SK-N-SH (cell line): ENCODE results near the gene OR1J2. TPM values are rescaled to one million over a fixed set of nuclear protein-coding genes. Genes with fewer than 3 reads are reported as not detected.

ENCODE experiments used
- CTCF ChIA-PET: fragments of 300-600, 350-600 bp; formaldehyde crosslinking; extraction: SDS; loops from one replicate; lab custom pipeline; 2021; lab: Yijun Ruan, JAX
- POLR2A ChIA-PET: fragments of 350-600 bp; sonication (Branson Sonifier 250); formaldehyde crosslinking; extraction: SDS; loops from one replicate; lab custom pipeline; 2020; ENCODE audit warnings: antibody characterized with exemption, inconsistent platforms; lab: Yijun Ruan, JAX
- DNase-seq: peaks from one replicate; pipeline ENCODE4 v3.0.0; 2012
- H2AFZ ChIP-seq: fragments of 200-600 bp; sonication (generic); 2 replicates; pipeline ENCODE4 v1.8.1; 2016; ENCODE audit warnings: antibody characterized with exemption, mild to moderate bottlenecking, low read depth
- H3F3A ChIP-seq: fragments of 200-600 bp; sonication (generic); replicated peaks from 2 replicates; pipeline ENCODE3; 2016; ENCODE audit warnings: antibody characterized with exemption, mild to moderate bottlenecking; ENCODE audit not compliant: insufficient read depth
- H3K27ac ChIP-seq, 2 experiments: fragments of 200-500 bp in 1 of 2; fragments of 200-600 bp in 1 of 2; sonication (Bioruptor generic) in 1 of 2; sonication (generic), shearing (Covaris generic) in 1 of 2; 2 replicates each; pipeline versions ENCODE4 v1.5.1 to v1.6.1; 2014 to 2016; ENCODE audit warnings: low read depth in 2 of 2, inconsistent platforms in 1 of 2, low read length in 1 of 2, mild to moderate bottlenecking in 1 of 2, mixed read lengths in 1 of 2
- H3K27me3 ChIP-seq: fragments of 200-600 bp; sonication (generic), shearing (Covaris generic); 2 replicates; pipeline ENCODE4 v1.6.1; 2016; ENCODE audit warnings: mixed run types; ENCODE audit not compliant: insufficient read depth
- H3K36me3 ChIP-seq, 2 experiments: fragments of 200-500 bp in 1 of 2; fragments of 200-600 bp in 1 of 2; sonication (Bioruptor generic) in 1 of 2; sonication (generic) in 1 of 2; replicated peaks in 1 of 2; 2 replicates each; pipeline versions ENCODE3 to v1.5.1; 2014 to 2016; ENCODE audit warnings: low read length in 1 of 2, mild to moderate bottlenecking in 1 of 2; ENCODE audit not compliant: insufficient read depth in 2 of 2, control insufficient read depth in 1 of 2
- H3K4me1 ChIP-seq, 2 experiments: fragments of 200-500 bp in 1 of 2; fragments of 200-600 bp in 1 of 2; sonication (Bioruptor generic) in 1 of 2; sonication (generic), shearing (Covaris generic) in 1 of 2; 2 replicates each; pipeline versions ENCODE4 v1.5.1 to v1.6.1; 2014 to 2016; ENCODE audit warnings: low read depth in 1 of 2, low read length in 1 of 2, mixed run types in 1 of 2; ENCODE audit not compliant: insufficient read depth in 2 of 2, control insufficient read depth in 1 of 2
- H3K4me2 ChIP-seq: fragments of 200-600 bp; sonication (generic), shearing (Covaris generic); 2 replicates; pipeline ENCODE4 v1.6.1; 2017; ENCODE audit warnings: mixed run types
- H3K4me3 ChIP-seq, 2 experiments: fragments of 200-500 bp in 1 of 2; fragments of 200-600 bp in 1 of 2; sonication (Bioruptor generic) in 1 of 2; sonication (generic), shearing (Covaris generic) in 1 of 2; 2 replicates each; pipeline versions ENCODE4 v1.5.1 to v1.8.1; 2014 to 2016; ENCODE audit warnings: low read depth in 2 of 2, inconsistent platforms in 1 of 2, low read length in 1 of 2, mild to moderate bottlenecking in 1 of 2, mixed read lengths in 1 of 2, moderate library complexity in 1 of 2
- H3K79me2 ChIP-seq: fragments of 200-600 bp; sonication (generic); 2 replicates; pipeline ENCODE4 v1.8.1; 2017; ENCODE audit warnings: mild to moderate bottlenecking; ENCODE audit not compliant: insufficient read depth
- H3K9ac ChIP-seq: fragments of 200-600 bp; sonication (generic); 2 replicates; pipeline ENCODE4 v1.6.1; 2017; ENCODE audit warnings: mixed run types
- H3K9me2 ChIP-seq: fragments of 200-600 bp; sonication (generic); 2 replicates; pipeline ENCODE4 v1.6.1; 2017; ENCODE audit warnings: mixed run types
- H3K9me3 ChIP-seq: fragments of 200-600 bp; sonication (generic); 2 replicates; pipeline ENCODE4 v1.6.1; 2017; ENCODE audit warnings: mixed run types, mild to moderate bottlenecking, moderate library complexity
- H4K20me1 ChIP-seq: fragments of 200-600 bp; sonication (generic); 2 replicates; pipeline ENCODE4 v1.6.1; 2017; ENCODE audit warnings: mild to moderate bottlenecking, mixed run types; ENCODE audit not compliant: insufficient read depth
- ELF1 ChIP-seq: IDR thresholded peaks from 2 replicates; pipeline ENCODE4 v1.4.0; 2012
- EZH2phosphoT487 ChIP-seq: fragments of 200-600 bp; sonication (generic); IDR thresholded peaks from 2 replicates; pipeline ENCODE4 v1.6.1; 2017; ENCODE audit warnings: low read depth, mixed run types, mild to moderate bottlenecking, antibody characterized with exemption, moderate library complexity, borderline replicate concordance
- FOXM1 ChIP-seq: IDR thresholded peaks from 2 replicates; pipeline ENCODE4 v1.4.0; 2012; ENCODE audit warnings: low read depth, mild to moderate bottlenecking
- GABPA ChIP-seq: IDR thresholded peaks from 2 replicates; pipeline ENCODE4 v1.4.0; 2012; ENCODE audit warnings: low read depth, mild to moderate bottlenecking
- JUND ChIP-seq: IDR thresholded peaks from 2 replicates; pipeline ENCODE4 v1.4.0; 2012
- MXI1 ChIP-seq: IDR thresholded peaks from 2 replicates; pipeline ENCODE4 v1.6.1; 2012; ENCODE audit warnings: mild to moderate bottlenecking, low read depth, low read length, improper control_type of control experiment
- NRF1 ChIP-seq: IDR thresholded peaks from 2 replicates; pipeline ENCODE4 v1.6.1; 2012; ENCODE audit warnings: low read depth, mild to moderate bottlenecking, low read length
- PBX3 ChIP-seq: IDR thresholded peaks from 2 replicates; pipeline ENCODE4; 2012
- POLR2AphosphoS5 ChIP-seq: IDR thresholded peaks from 2 replicates; pipeline ENCODE4 v1.6.1; 2012; ENCODE audit warnings: low read depth, low read length
- RAD21 ChIP-seq: IDR thresholded peaks from 2 replicates; pipeline ENCODE4 v1.6.1; 2012; ENCODE audit warnings: mild to moderate bottlenecking, low read length
- RCOR1 ChIP-seq: fragments of 150-350 bp; IDR thresholded peaks from 2 replicates; pipeline ENCODE4 v1.6.1; 2017; ENCODE audit warnings: antibody characterized with exemption, low read length
- RXRA ChIP-seq: IDR thresholded peaks from 2 replicates; pipeline ENCODE4 v1.4.0; 2012; ENCODE audit warnings: low read depth, mild to moderate bottlenecking, borderline replicate concordance
- SIN3A ChIP-seq: IDR thresholded peaks from 2 replicates; pipeline ENCODE4 v1.6.1; 2012; ENCODE audit warnings: low read depth, mild to moderate bottlenecking, low read length, moderate library complexity, borderline replicate concordance
- SMC3 ChIP-seq: IDR thresholded peaks from 2 replicates; pipeline ENCODE4 v1.6.1; 2012; ENCODE audit warnings: low read depth, low read length, improper control_type of control experiment
- TAF1 ChIP-seq: IDR thresholded peaks from 2 replicates; pipeline ENCODE4 v1.6.1; 2012; ENCODE audit warnings: low read depth, mild to moderate bottlenecking, low read length, moderate library complexity, borderline replicate concordance
- TEAD4 ChIP-seq: IDR thresholded peaks from 2 replicates; pipeline ENCODE4 v1.4.0; 2012; ENCODE audit warnings: mild to moderate bottlenecking, borderline replicate concordance; ENCODE audit not compliant: insufficient read depth
- USF1 ChIP-seq: IDR thresholded peaks from 2 replicates; pipeline ENCODE4 v1.4.0; 2012; ENCODE audit warnings: low read depth, borderline replicate concordance
- YY1 ChIP-seq: IDR thresholded peaks from 2 replicates; pipeline ENCODE4 v1.4.0; 2012; ENCODE audit warnings: low read depth, mild to moderate bottlenecking
- WGBS: methylation state at CpG from one replicate; pipeline ENCODE4 v1.1.6; 2017; ENCODE audit warnings: low lambda C conversion rate; 5-methylcytosine and 5-hydroxymethylcytosine counted together
- polyA plus RNA-seq, 3 experiments: library from polyadenylated mRNA; depleted of rRNA; stranded (reverse); fragments of >200 nt; gene quantifications; 2 replicates each; pipeline ENCODE4 v1.2.3, GENCODE V29; 2012
- TF ChIP-seq, protein P1 (sequence below): fragments of 150-350 bp; IDR thresholded peaks from 2 replicates; pipeline ENCODE4 v1.6.1; 2017; ENCODE audit warnings: antibody characterized with exemption, low read length, low read depth, borderline replicate concordance
- TF ChIP-seq, protein P2 (sequence below): fragments of 150-350 bp; IDR thresholded peaks from 2 replicates; pipeline ENCODE4 v1.6.1; 2016; ENCODE audit warnings: mild to moderate bottlenecking, low read depth, low read length

OR1J2 gene
- polyA plus RNA-seq, 1 of the 3 experiments (the other 2 are of a cell fraction): not detected

GRCh38 chr9:122474561-122474960, 36.0 kb upstream of the OR1J2 start (continued):
- TF ChIP-seq, protein P1, sequence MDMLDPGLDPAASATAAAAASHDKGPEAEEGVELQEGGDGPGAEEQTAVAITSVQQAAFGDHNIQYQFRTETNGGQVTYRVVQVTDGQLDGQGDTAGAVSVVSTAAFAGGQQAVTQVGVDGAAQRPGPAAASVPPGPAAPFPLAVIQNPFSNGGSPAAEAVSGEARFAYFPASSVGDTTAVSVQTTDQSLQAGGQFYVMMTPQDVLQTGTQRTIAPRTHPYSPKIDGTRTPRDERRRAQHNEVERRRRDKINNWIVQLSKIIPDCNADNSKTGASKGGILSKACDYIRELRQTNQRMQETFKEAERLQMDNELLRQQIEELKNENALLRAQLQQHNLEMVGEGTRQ: no peak
- TF ChIP-seq SMC3 (no peak), JUND (no peak)

- Histone ChIP-seq H2AFZ (no peak overlapping the region), H3K4me1 (no peaks in the 10 kb centered on the region), H3K9me3 (no peaks in the 10 kb centered on the region), H3K4me2 (no peak overlapping the region), H3K79me2 (no peaks in the 10 kb centered on the region), H3K36me3 (no peaks in the 10 kb centered on the region), H3K9me2 (no peaks in the 10 kb centered on the region), H3K9ac (no peak overlapping the region), H3K27me3 (no peaks in the 10 kb centered on the region), H3K27ac (no peak overlapping the region), H4K20me1 (no peaks in the 10 kb centered on the region), H3F3A (no peaks in the 10 kb centered on the region)
- CTCF ChIA-PET: interaction anchor here (4.8 kb wide), 1 partner anchor 11 kb away, joined by 32 read pairs; no protein-coding TSS in a partner anchor
- POLR2A ChIA-PET: no interaction called here
- DNase-seq: no peak
- WGBS: 39% methylated on average over 2 of the region's 2 CpGs
- no peak for TF ChIP-seq RCOR1
- no peak for TF ChIP-seq TEAD4
- TF ChIP-seq EZH2phosphoT487: no peak
- no peak for TF ChIP-seq SMC3
- TF ChIP-seq USF1: no peak
- no peak for TF ChIP-seq YY1
- TF ChIP-seq MXI1: no peak
- no peak for TF ChIP-seq GABPA
- TF ChIP-seq, all 33 proteins: peak for 0
- H3K4me3 ChIP-seq: no peak overlapping the region
These were observed 34.9 kb upstream of the OR1J2 start for GRCh38 chr9:122475717-122476116.

DNA sequence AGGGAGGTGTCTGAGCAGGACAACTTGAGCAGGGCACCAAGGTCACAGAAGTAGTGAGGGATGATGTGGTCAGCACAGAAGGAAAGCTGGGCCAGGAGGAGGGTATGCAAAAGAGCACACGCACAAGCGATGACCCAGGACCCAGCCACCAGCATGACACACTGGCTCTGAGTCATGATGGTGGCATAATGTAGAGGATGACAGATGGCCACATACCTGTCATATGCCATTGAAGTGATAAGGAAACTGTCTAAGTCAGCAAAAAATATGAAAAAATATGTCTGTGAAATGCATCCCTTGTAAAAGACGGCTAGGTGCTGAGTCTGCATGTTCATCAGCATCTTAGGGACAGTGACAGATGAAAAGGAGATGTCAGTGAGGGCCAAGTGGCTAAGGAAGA, 33.3 kb upstream of the OR1J2 start:
- H3K27ac ChIP-seq: no peak overlapping the region
- H3K4me1 ChIP-seq: no peaks in the 10 kb centered on the region
- no peaks in the 10 kb centered on the region for H3K9me3 ChIP-seq
- ChIA-PET POLR2A (no interaction called here), CTCF (interaction anchor here (1.4 to 4.8 kb wide), 2 partner anchors 13 to 21 kb away, joined by 3 to 32 read pairs; no protein-coding TSS in a partner anchor)
- H3K4me2 ChIP-seq: no peak overlapping the region
- H4K20me1 ChIP-seq: no peaks in the 10 kb centered on the region
- H3K27me3 ChIP-seq: no peaks in the 10 kb centered on the region
- DNase-seq: no peak
- no peak for TF ChIP-seq ELF1
- TF ChIP-seq RAD21: no peak
- TF ChIP-seq RXRA: no peak
- TF ChIP-seq TAF1: no peak
- no peak for TF ChIP-seq FOXM1
- TF ChIP-seq TEAD4: no peak
- TF ChIP-seq, protein P2, sequence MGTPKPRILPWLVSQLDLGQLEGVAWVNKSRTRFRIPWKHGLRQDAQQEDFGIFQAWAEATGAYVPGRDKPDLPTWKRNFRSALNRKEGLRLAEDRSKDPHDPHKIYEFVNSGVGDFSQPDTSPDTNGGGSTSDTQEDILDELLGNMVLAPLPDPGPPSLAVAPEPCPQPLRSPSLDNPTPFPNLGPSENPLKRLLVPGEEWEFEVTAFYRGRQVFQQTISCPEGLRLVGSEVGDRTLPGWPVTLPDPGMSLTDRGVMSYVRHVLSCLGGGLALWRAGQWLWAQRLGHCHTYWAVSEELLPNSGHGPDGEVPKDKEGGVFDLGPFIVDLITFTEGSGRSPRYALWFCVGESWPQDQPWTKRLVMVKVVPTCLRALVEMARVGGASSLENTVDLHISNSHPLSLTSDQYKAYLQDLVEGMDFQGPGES: no peak
- no peak for TF ChIP-seq NRF1
- TF ChIP-seq SIN3A: no peak
- no peak for TF ChIP-seq PBX3
- TF ChIP-seq POLR2AphosphoS5: no peak
- H3K9me2 ChIP-seq: no peaks in the 10 kb centered on the region
- 57% methylated on average over 3 of the region's 3 CpGs for WGBS
- H2AFZ ChIP-seq: no peak overlapping the region
- H3K79me2 ChIP-seq: no peaks in the 10 kb centered on the region
- H3K4me3 ChIP-seq: no peak overlapping the region
- H3F3A ChIP-seq: no peaks in the 10 kb centered on the region
- H3K9ac ChIP-seq: no peak overlapping the region
- no peaks in the 10 kb centered on the region for H3K36me3 ChIP-seq
